K562 (cell line): ENCODE results near the gene PPP6R3. TPM values are rescaled to one million over a fixed set of nuclear protein-coding genes. Genes with fewer than 3 reads are reported as not detected.

ENCODE experiments used
- ATAC-seq: fragments of 200-7000 bp; cut with Tn5 transposase; 3 replicates; pipeline ENCODE4 v1.9.1; 2020; ENCODE audit warnings: moderate library complexity
- BruUV-seq: library from RNA; stranded (reverse); fragments of 400-500 nt; replicated peaks from 2 replicates; lab custom pipeline; 2021; lab: Mats Ljungman, UMichigan
- CTCF ChIA-PET: fragments of 300-600 bp; formaldehyde crosslinking; extraction: SDS; loops from one replicate; lab custom pipeline; 2021; ENCODE audit warnings: low intra/inter-chr PET ratio; lab: Yijun Ruan, JAX
- POLR2A ChIA-PET: fragments of 300-600, 350-650 bp; sonication (Branson Sonifier 250); formaldehyde crosslinking; extraction: SDS; loops from one replicate; lab custom pipeline; 2021; ENCODE audit warnings: antibody characterized with exemption, inconsistent platforms; lab: Yijun Ruan, JAX
- DNase-seq, 4 experiments: peaks; one replicate each; pipeline versions ENCODE4 v3.0.0 to v3.0.0-alpha.2; 2011 to 2018; ENCODE audit warnings: low spot score in 3 of 4, mixed read lengths in 3 of 4; ENCODE audit errors: extremely low read depth in 1 of 4
- FAIRE-seq: peaks from 2 replicates; lab custom pipeline; 2011; peaks lifted over from hg19 to GRCh38; lab: Jason Lieb, UNC
- H2AFZ ChIP-seq: 2 replicates; pipeline ENCODE4 v1.6.0; 2011; ENCODE audit warnings: low read depth, low read length, control low read depth, inconsistent platforms
- H3K27ac ChIP-seq: fragments of 200-600 bp; 3 replicates; pipeline ENCODE4 v1.8.0; 2011; ENCODE audit warnings: low read depth, mild to moderate bottlenecking, control low read depth, inconsistent platforms, low read length, moderate library complexity, mixed read lengths; ENCODE audit errors: extremely low read depth
- H3K27me3 ChIP-seq, 2 experiments: fragments of 300-600 bp in 1 of 2; 2 replicates in 1 of 2; 3 replicates in 1 of 2; pipeline versions ENCODE4 v1.6.0 to v1.8.0; 2011; ENCODE audit warnings: inconsistent platforms in 2 of 2, low read length in 2 of 2, mild to moderate bottlenecking in 1 of 2, mixed read lengths in 1 of 2, moderate library complexity in 1 of 2; ENCODE audit not compliant: control insufficient read depth in 2 of 2, insufficient read depth in 2 of 2
- H3K36me3 ChIP-seq: fragments of 300-600 bp; 3 replicates; pipeline ENCODE4 v1.8.0; 2011; ENCODE audit warnings: mild to moderate bottlenecking, low read length, inconsistent platforms; ENCODE audit not compliant: control insufficient read depth, insufficient read depth
- H3K4me1 ChIP-seq, 2 experiments: fragments of 200-600 bp in 1 of 2; replicated peaks in 1 of 2; 2 replicates in 1 of 2; 3 replicates in 1 of 2; pipeline versions ENCODE4 v1.5.1 to v1.8.0; 2011; ENCODE audit warnings: inconsistent platforms in 2 of 2, low read length in 2 of 2, mild to moderate bottlenecking in 1 of 2, mixed read lengths in 1 of 2, moderate library complexity in 1 of 2; ENCODE audit not compliant: control insufficient read depth in 2 of 2, insufficient read depth in 2 of 2
- H3K4me2 ChIP-seq: 2 replicates; pipeline ENCODE4 v1.6.1; 2011; ENCODE audit warnings: low read length, control low read depth, inconsistent platforms, mixed read lengths; ENCODE audit not compliant: insufficient read depth
- H3K4me3 ChIP-seq: fragments of 200-600 bp; sonication (generic), shearing (Covaris generic); 2 replicates; pipeline ENCODE4 v1.5.1; 2016; ENCODE audit warnings: control low read depth, inconsistent platforms
- H3K79me2 ChIP-seq: fragments of 200-600 bp; 3 replicates; pipeline ENCODE4 v1.8.0; 2011; ENCODE audit warnings: low read length, inconsistent platforms; ENCODE audit not compliant: control insufficient read depth, insufficient read depth
- H3K9ac ChIP-seq, 2 experiments: 2 replicates each; pipeline versions ENCODE4 v1.6.0 to v1.6.1; 2011; ENCODE audit warnings: low read depth in 2 of 2, low read length in 2 of 2, control low read depth in 1 of 2, inconsistent platforms in 1 of 2, mild to moderate bottlenecking in 1 of 2, mixed read lengths in 1 of 2; ENCODE audit not compliant: insufficient read depth in 1 of 2
- H3K9me1 ChIP-seq: one replicate; pipeline ENCODE4 v1.6.0; 2011; ENCODE audit warnings: inconsistent platforms, mild to moderate bottlenecking, low read length, moderate library complexity; ENCODE audit not compliant: control insufficient read depth, insufficient read depth
- H3K9me3 ChIP-seq: replicated peaks from 2 replicates; pipeline ENCODE4 v1.5.1; 2011; ENCODE audit warnings: low read depth, low read length, inconsistent platforms; ENCODE audit not compliant: control insufficient read depth, insufficient read depth
- H4K20me1 ChIP-seq: replicated peaks from 2 replicates; pipeline ENCODE4 v1.6.1; 2011; ENCODE audit warnings: low read length, inconsistent platforms, mixed read lengths; ENCODE audit not compliant: control insufficient read depth, insufficient read depth
- BRD4 ChIP-seq: fragments of 200-600 bp; sonication (generic); IDR thresholded peaks from 2 replicates; pipeline ENCODE4 v1.6.1; 2017; ENCODE audit warnings: inconsistent platforms
- DPF2 ChIP-seq: fragments of 450-650 bp; IDR thresholded peaks from 2 replicates; pipeline ENCODE4 v1.6.1; 2016
- SIN3B ChIP-seq: fragments of 450-650 bp; IDR thresholded peaks from 2 replicates; pipeline ENCODE4 v1.6.1; 2017; ENCODE audit warnings: low read depth, mild to moderate bottlenecking, moderate library complexity
- SMARCA4 ChIP-seq: fragments of 450-650 bp; IDR thresholded peaks from 2 replicates; pipeline ENCODE4 v1.6.1; 2016
- TEAD2 ChIP-seq: fragments of 450-650 bp; IDR thresholded peaks from 2 replicates; pipeline ENCODE4 v1.6.1; 2016; ENCODE audit warnings: missing genetic modification characterization, control low read depth, missing compliant biosample characterization
- WGBS: fragments of 100-300 bp; shearing (Covaris generic); methylation state at CpG from one replicate; pipeline ENCODE4 v1.1.6; 2016; ENCODE audit warnings: low coverage, mixed read lengths; ENCODE audit not compliant: insufficient coverage; ENCODE audit errors: missing lambda C conversion rate; 5-methylcytosine and 5-hydroxymethylcytosine counted together
- in situ Hi-C: fragments of 300-500 bp; cut with MboI; formaldehyde crosslinking; loops from 4 replicates; pipeline ENCODE4 v1.15.0; 2018; ENCODE audit warnings: inconsistent platforms, mixed read lengths
- intact Hi-C: fragments of 100-400 bp; cut with micrococcal nuclease; formaldehyde crosslinking; loops from 2 replicates; pipeline ENCODE4 v1.14.2; 2022
- polyA plus RNA-seq, 8 experiments: library from polyadenylated mRNA; depleted of rRNA in 4 of 8; stranded (reverse) in 5 of 8; unstranded in 3 of 8; fragments of >200 nt; fragmentation: Nextera tagmentation in 2 of 8; fragmentation: Illumina TruSeq in 1 of 8; extraction: Ambion mirVana in 2 of 8; extraction: Trizol in 1 of 8; gene quantifications; 2 replicates each; pipeline versions ENCODE4 v1.2.1 to v1.2.3, GENCODE V29; 2011 to 2014; ENCODE audit warnings: inconsistent platforms in 1 of 8, missing spikeins in 1 of 8
- total RNA-seq, 7 experiments: library from RNA; depleted of rRNA in 6 of 7; stranded (reverse); fragments of >200 nt in 6 of 7; fragmentation: Illumina TruSeq in 2 of 7; extraction: Trizol in 2 of 7; gene quantifications; 2 replicates each; pipeline versions ENCODE4 v1.2.1 to v1.2.3, GENCODE V29; 2011 to 2021; ENCODE audit warnings: low replicate concordance in 1 of 7
- TF ChIP-seq, protein P1 (sequence below): fragments of 450-650 bp; IDR thresholded peaks from 2 replicates; pipeline ENCODE4 v1.6.1; 2016; ENCODE audit warnings: missing biosample characterization, missing genetic modification characterization
- TF ChIP-seq, protein P2 (sequence below), 2 experiments: fragments of 450-650 bp in 1 of 2; sonication (generic) in 1 of 2; formaldehyde crosslinking in 1 of 2; IDR thresholded peaks in 1 of 2; conservative IDR thresholded peaks in 1 of 2; 2 replicates each; pipeline versions ENCODE4 v1.6.1 to v1.8.1; 2016 to 2023; ENCODE audit warnings: mild to moderate bottlenecking in 2 of 2, moderate library complexity in 2 of 2, inconsistent platforms in 1 of 2, missing genetic modification reagents in 1 of 2
- TF ChIP-seq, protein P3 (sequence below): fragments of 200-800 bp; sonication (Bioruptor generic); IDR thresholded peaks from 2 replicates; pipeline ENCODE4 v1.6.1; 2016; ENCODE audit warnings: missing genetic modification characterization, missing compliant biosample characterization

Gene PPP6R3
- total and polyA plus RNA-seq, 9 of the 15 experiments (the other 6 are each of a cell fraction or from before 2014, with no cell fraction given), result 20.3 to 117 (median 80.6) TPM

DNA sequence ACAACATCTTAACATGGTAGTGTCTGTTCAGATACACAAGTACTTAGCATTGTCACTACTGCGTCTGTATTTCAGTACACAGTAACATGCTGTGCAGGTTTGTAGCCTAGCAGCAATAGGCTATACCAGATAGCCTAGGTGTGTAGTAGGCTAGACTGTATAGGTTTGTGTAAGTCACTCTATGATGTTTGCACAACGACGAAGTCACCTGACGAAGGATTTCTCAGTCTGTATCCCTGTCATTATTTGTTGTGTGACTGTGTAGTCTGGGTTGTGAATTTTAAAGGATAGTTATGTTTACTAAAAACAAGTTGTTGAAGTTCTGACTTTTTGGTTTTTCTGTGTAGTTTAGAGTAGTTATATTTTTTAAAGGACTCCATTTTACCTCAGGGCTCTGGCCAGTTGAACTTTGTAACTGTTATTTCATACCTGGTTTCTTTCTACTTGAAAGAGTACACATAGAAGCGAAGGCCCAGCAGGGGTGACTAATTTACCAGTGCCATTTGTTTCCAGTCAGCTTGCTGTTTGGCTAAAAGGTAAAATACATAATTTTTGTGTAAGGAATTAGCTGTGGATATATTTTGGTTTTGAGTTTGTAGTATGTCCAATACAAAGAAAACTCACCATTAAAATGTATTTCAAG lies 72.3 kb downstream of the PPP6R3 start:
- POLR2A ChIA-PET, result interaction anchor here (1.0 kb wide), 1 partner anchor 10 kb away, joined by 3 read pairs; no protein-coding TSS in a partner anchor
- Histone ChIP-seq H3K27ac (no peak overlapping the region), H3K9me1 (no peaks in the 10 kb centered on the region), H3K27me3 (no peaks in the 10 kb centered on the region), H3K4me2 (no peak overlapping the region), H4K20me1 (peaks cover 8% of the 10 kb centered on the region; the same call in 1 of the 2 replicates), H3K9me3 (no peaks in the 10 kb centered on the region), H3K4me1 (no peaks in the 10 kb centered on the region; a peak in 1 of 5 replicates), H3K36me3 (peaks cover 65% of the 10 kb centered on the region), H2AFZ (no peak overlapping the region)
- WGBS, result 99% methylated on average over 5 of the region's 5 CpGs
- DNase-seq (no peak), FAIRE-seq (no peak)
- CTCF ChIA-PET, result no interaction called here
- TF ChIP-seq DPF2 (no peak), TEAD2 (no peak), BRD4 (no peak), SIN3B (no peak)
- TF ChIP-seq, all 486 proteins: peak for 0
- Histone ChIP-seq H3K79me2 (peaks cover 78% of the 10 kb centered on the region), H3K4me3 (no peak overlapping the region), H3K9ac (no peak overlapping the region)
- in situ Hi-C loops, result no loop called here
- no TSS peak for BruUV-seq
- intact Hi-C loops, result no loop called here
- no peak for ATAC-seq

DNA sequence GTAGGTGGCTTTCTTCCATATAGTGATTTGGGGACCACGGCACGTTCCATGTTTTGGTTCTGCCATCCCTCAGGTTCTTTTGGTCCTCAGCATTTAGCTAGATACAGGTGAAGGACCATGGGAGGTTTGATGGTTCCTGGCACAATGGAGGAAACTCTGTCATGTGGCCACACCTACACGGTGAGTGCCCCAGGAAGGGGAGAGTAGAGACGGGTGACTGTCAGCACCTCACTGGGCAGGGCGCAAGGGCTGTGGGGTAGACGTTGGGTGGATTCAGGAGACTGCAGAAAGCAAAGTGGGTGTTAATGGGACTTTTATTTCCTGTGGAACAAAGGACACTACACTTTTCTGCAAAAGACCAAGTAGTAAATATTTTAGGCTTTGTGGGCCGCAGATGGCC lies 73.4 kb downstream of the PPP6R3 start:
- H3K36me3 ChIP-seq, result peaks cover 65% of the 10 kb centered on the region
- no peak overlapping the region for H2AFZ ChIP-seq
- H3K9me1 ChIP-seq, result no peaks in the 10 kb centered on the region
- FAIRE-seq, result no peak
- no TSS peak for BruUV-seq
- intact Hi-C loops (no loop called here), in situ Hi-C loops (no loop called here)
- H3K27me3 ChIP-seq, result no peaks in the 10 kb centered on the region
- WGBS, result 83% methylated on average over 7 of the region's 7 CpGs
- H3K4me3 ChIP-seq, result no peak overlapping the region
- H3K9me3 ChIP-seq, result no peaks in the 10 kb centered on the region
- no peak overlapping the region for H3K4me2 ChIP-seq
- H4K20me1 ChIP-seq, result peaks cover 7% of the 10 kb centered on the region; the same call in 1 of the 2 replicates
- peaks cover 68% of the 10 kb centered on the region for H3K79me2 ChIP-seq
- ATAC-seq, result no peak
- ChIA-PET CTCF (no interaction called here), POLR2A (interaction anchor here (0.7 to 1.4 kb wide), 3 partner anchors 9 to 17 kb away, joined by 3 read pairs; no protein-coding TSS in a partner anchor)
- H3K27ac ChIP-seq, result no peak overlapping the region
- no peak overlapping the region for H3K9ac ChIP-seq
- no peak for DNase-seq
- H3K4me1 ChIP-seq, result no peaks in the 10 kb centered on the region
- TF ChIP-seq, protein P1, sequence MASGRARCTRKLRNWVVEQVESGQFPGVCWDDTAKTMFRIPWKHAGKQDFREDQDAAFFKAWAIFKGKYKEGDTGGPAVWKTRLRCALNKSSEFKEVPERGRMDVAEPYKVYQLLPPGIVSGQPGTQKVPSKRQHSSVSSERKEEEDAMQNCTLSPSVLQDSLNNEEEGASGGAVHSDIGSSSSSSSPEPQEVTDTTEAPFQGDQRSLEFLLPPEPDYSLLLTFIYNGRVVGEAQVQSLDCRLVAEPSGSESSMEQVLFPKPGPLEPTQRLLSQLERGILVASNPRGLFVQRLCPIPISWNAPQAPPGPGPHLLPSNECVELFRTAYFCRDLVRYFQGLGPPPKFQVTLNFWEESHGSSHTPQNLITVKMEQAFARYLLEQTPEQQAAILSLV (tag), result no peak
- TF ChIP-seq, protein P2, sequence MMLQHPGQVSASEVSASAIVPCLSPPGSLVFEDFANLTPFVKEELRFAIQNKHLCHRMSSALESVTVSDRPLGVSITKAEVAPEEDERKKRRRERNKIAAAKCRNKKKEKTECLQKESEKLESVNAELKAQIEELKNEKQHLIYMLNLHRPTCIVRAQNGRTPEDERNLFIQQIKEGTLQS (IDR thresholded peaks at IDR 0.05), result no peak
- TF ChIP-seq, protein P2 (CRISPR knock-in tag; conservative IDR thresholded peaks at IDR 0.05), result no peak
- no peak for TF ChIP-seq SMARCA4
- TF ChIP-seq, protein P3, sequence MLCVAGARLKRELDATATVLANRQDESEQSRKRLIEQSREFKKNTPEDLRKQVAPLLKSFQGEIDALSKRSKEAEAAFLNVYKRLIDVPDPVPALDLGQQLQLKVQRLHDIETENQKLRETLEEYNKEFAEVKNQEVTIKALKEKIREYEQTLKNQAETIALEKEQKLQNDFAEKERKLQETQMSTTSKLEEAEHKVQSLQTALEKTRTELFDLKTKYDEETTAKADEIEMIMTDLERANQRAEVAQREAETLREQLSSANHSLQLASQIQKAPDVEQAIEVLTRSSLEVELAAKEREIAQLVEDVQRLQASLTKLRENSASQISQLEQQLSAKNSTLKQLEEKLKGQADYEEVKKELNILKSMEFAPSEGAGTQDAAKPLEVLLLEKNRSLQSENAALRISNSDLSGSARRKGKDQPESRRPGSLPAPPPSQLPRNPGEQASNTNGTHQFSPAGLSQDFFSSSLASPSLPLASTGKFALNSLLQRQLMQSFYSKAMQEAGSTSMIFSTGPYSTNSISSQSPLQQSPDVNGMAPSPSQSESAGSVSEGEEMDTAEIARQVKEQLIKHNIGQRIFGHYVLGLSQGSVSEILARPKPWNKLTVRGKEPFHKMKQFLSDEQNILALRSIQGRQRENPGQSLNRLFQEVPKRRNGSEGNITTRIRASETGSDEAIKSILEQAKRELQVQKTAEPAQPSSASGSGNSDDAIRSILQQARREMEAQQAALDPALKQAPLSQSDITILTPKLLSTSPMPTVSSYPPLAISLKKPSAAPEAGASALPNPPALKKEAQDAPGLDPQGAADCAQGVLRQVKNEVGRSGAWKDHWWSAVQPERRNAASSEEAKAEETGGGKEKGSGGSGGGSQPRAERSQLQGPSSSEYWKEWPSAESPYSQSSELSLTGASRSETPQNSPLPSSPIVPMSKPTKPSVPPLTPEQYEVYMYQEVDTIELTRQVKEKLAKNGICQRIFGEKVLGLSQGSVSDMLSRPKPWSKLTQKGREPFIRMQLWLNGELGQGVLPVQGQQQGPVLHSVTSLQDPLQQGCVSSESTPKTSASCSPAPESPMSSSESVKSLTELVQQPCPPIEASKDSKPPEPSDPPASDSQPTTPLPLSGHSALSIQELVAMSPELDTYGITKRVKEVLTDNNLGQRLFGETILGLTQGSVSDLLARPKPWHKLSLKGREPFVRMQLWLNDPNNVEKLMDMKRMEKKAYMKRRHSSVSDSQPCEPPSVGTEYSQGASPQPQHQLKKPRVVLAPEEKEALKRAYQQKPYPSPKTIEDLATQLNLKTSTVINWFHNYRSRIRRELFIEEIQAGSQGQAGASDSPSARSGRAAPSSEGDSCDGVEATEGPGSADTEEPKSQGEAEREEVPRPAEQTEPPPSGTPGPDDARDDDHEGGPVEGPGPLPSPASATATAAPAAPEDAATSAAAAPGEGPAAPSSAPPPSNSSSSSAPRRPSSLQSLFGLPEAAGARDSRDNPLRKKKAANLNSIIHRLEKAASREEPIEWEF (CRISPR knock-in tag), result no peak
